RWPE2 (cell line): ENCODE results near the gene ADM5.

ENCODE experiments used
- ATAC-seq: fragments of 200-7000 bp; cut with Tn5 transposase; 3 replicates; pipeline ENCODE4 v1.9.1; 2021; ENCODE audit warnings: low read depth
- DNase-seq: peaks from one replicate; pipeline ENCODE4 v3.0.0-alpha.2; 2020; ENCODE audit warnings: low spot score
- H3K27ac ChIP-seq: fragments of 450-650 bp; 2 replicates; pipeline ENCODE4 v1.5.1; 2017; ENCODE audit warnings: mild to moderate bottlenecking; ENCODE audit not compliant: poor library complexity, severe bottlenecking
- H3K27me3 ChIP-seq: fragments of 250-450 bp; sonication (Bioruptor Pico); 2 replicates; pipeline ENCODE4 v1.5.1; 2021; ENCODE audit warnings: mild to moderate bottlenecking, moderate library complexity; ENCODE audit not compliant: insufficient read depth, poor library complexity, severe bottlenecking
- H3K36me3 ChIP-seq: fragments of 250-450 bp; sonication (Bioruptor Pico); 2 replicates; pipeline ENCODE4 v1.5.1; 2020; ENCODE audit warnings: low read depth, mild to moderate bottlenecking, moderate library complexity
- H3K4me1 ChIP-seq: fragments of 250-450 bp; sonication (Bioruptor Pico); 2 replicates; pipeline ENCODE4 v1.5.1; 2021; ENCODE audit warnings: mild to moderate bottlenecking, moderate library complexity; ENCODE audit not compliant: insufficient read depth, poor library complexity, severe bottlenecking
- H3K4me3 ChIP-seq: fragments of 250-450 bp; sonication (Bioruptor Pico); 2 replicates; pipeline ENCODE4 v1.5.1; 2021; ENCODE audit warnings: mild to moderate bottlenecking, moderate library complexity; ENCODE audit not compliant: severe bottlenecking
- H3K9me3 ChIP-seq: fragments of 250-450 bp; sonication (Bioruptor Pico); 2 replicates; pipeline ENCODE4 v1.5.1; 2021; ENCODE audit warnings: mild to moderate bottlenecking, moderate library complexity; ENCODE audit not compliant: severe bottlenecking
- TF ChIP-seq, protein P1 (sequence below): fragments of 450-650 bp; IDR thresholded peaks from one replicate; pipeline ENCODE4 v1.5.1; 2017; ENCODE audit warnings: mild to moderate bottlenecking, moderate library complexity; ENCODE audit not compliant: poor library complexity, severe bottlenecking

Gene ADM5

GRCh38 chr19:49696115-49696514 lies 6.7 kb downstream of the ADM5 start:
- Histone ChIP-seq H3K36me3 (0 out of 2 replicates have a peak, but pooled peaks cover 4% of the 10 kb centered on the region), H3K27me3 (no peaks in the 10 kb centered on the region), H3K4me1 (no peaks in the 10 kb centered on the region), H3K27ac (no peak overlapping the region), H3K4me3 (no peak overlapping the region), H3K9me3 (no peaks in the 10 kb centered on the region)
- TF ChIP-seq, protein P1, sequence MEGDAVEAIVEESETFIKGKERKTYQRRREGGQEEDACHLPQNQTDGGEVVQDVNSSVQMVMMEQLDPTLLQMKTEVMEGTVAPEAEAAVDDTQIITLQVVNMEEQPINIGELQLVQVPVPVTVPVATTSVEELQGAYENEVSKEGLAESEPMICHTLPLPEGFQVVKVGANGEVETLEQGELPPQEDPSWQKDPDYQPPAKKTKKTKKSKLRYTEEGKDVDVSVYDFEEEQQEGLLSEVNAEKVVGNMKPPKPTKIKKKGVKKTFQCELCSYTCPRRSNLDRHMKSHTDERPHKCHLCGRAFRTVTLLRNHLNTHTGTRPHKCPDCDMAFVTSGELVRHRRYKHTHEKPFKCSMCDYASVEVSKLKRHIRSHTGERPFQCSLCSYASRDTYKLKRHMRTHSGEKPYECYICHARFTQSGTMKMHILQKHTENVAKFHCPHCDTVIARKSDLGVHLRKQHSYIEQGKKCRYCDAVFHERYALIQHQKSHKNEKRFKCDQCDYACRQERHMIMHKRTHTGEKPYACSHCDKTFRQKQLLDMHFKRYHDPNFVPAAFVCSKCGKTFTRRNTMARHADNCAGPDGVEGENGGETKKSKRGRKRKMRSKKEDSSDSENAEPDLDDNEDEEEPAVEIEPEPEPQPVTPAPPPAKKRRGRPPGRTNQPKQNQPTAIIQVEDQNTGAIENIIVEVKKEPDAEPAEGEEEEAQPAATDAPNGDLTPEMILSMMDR: no peak
- no peak for ATAC-seq
- no peak for DNase-seq

GRCh38 chr19:49696865-49697264 lies 7.5 kb downstream of the ADM5 start:
- H3K4me1 ChIP-seq: no peaks in the 10 kb centered on the region
- H3K27me3 ChIP-seq: no peaks in the 10 kb centered on the region
- no peak overlapping the region for H3K27ac ChIP-seq
- ATAC-seq (no peak), DNase-seq (no peak)
- H3K9me3 ChIP-seq: no peaks in the 10 kb centered on the region
- H3K4me3 ChIP-seq: no peak overlapping the region
- 0 out of 2 replicates have a peak, but pooled peaks cover 4% of the 10 kb centered on the region for H3K36me3 ChIP-seq
- TF ChIP-seq, protein P1: no peak

DNA sequence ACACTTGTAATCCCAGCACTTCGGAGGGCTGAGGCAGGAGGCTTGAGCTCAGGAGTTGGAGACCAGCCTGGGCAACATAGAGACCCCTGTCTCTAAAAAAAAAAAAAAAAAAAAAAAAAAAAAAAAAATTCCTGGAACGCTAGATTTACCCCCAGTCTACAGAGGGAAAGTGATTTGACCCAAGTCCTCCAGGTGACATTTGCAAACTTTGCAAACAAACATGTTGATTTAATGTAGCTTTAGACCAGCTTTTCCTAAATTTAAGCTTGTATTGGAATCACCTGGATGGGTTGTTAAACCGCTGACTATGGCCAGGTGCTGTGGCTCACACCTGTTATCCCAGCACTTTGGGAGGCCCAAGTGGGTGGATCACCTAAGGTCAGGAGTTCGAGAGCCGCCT lies 10.0 kb downstream of the ADM5 start:
- Histone ChIP-seq H3K4me3 (no peak overlapping the region), H3K27ac (no peak overlapping the region), H3K27me3 (no peaks in the 10 kb centered on the region), H3K9me3 (no peaks in the 10 kb centered on the region), H3K36me3 (no peaks in the 10 kb centered on the region), H3K4me1 (no peaks in the 10 kb centered on the region)
- ATAC-seq (no peak), DNase-seq (no peak)
- TF ChIP-seq, protein P1: no peak

DNA sequence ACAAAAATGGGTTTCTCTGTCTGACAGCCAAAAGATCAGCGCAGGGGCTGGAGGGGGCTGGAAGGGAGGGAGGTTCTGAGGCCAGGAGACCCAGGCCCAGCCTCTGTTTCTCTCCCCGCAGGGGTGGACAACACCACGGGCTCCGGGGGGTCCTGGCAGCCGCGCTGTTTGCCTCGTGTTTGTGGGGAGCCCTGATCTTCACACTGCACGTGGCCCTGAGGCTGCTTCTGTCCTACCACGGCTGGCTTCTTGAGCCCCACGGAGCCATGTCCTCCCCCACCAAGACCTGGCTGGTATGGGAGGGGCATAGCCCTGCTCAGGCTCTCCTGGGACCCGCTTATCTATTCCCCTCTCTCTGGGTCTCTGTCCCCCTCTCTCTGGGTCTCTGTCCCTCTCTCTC lies 11.2 kb downstream of the ADM5 start:
- Histone ChIP-seq H3K4me3 (no peak overlapping the region), H3K27ac (no peak overlapping the region), H3K9me3 (no peaks in the 10 kb centered on the region), H3K27me3 (no peaks in the 10 kb centered on the region), H3K4me1 (no peaks in the 10 kb centered on the region), H3K36me3 (no peaks in the 10 kb centered on the region)
- DNase-seq: no peak
- ATAC-seq: peak; percentile 40; the same call in 1 of the 3 replicates
- TF ChIP-seq, protein P1: no peak

DNA sequence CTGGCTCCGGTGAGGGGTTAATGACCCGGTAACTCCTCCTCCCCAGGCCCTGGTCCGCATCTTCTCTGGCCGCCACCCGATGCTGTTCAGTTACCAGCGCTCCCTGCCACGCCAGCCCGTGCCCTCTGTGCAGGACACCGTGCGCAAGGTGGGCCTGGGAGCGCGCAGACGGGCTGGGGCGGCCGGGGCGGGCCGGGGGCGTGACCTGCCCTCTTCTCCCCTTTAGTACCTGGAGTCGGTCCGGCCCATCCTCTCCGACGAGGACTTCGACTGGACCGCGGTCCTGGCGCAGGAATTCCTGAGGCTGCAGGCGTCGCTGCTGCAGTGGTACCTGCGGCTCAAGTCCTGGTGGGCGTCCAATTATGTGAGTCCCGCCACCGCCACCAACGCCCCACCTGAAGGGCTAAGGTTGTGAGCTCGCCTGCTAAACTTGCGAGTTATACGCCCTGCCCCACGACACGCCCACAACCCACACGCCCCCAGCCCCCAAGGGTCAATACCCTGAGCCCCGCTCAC lies 11.9 kb downstream of the ADM5 start:
- no peaks in the 10 kb centered on the region for H3K27me3 ChIP-seq
- TF ChIP-seq, protein P1: no peak
- no peaks in the 10 kb centered on the region for H3K9me3 ChIP-seq
- H3K27ac ChIP-seq: no peak overlapping the region
- no peak for ATAC-seq
- no peak overlapping the region for H3K4me3 ChIP-seq
- no peaks in the 10 kb centered on the region for H3K4me1 ChIP-seq
- H3K36me3 ChIP-seq: no peaks in the 10 kb centered on the region
- DNase-seq: no peak
